Body of pancreas (tissue), 4 donors: Measurements from ENCODE around the gene HTR2A. TPM values are rescaled to one million over a fixed set of nuclear protein-coding genes. Genes with fewer than 3 reads are reported as not detected.
"Not testable (repeated sequence)": the region's sequence is repeated elsewhere in the genome, so short reads cannot be mapped to it uniquely, and the experiment has no call there.

ENCODE experiments used
- ATAC-seq: fragments of 150-250 bp; one replicate; pipeline ENCODE4 v1.9.1; 2016
- DNase-seq, 4 donors: peaks; one replicate each; pipeline ENCODE4 v3.0.0-alpha.2; 2019
- H3K27ac ChIP-seq, 4 donors: fragments of 200-600 bp; sonication (generic); 1 replicate in 3 of 4; 2 replicates in 1 of 4; pipeline versions ENCODE4 v1.5.1 to v1.6.1; 2016 to 2019; ENCODE audit warnings: mild to moderate bottlenecking in 1 of 4, mixed read lengths in 1 of 4, moderate library complexity in 1 of 4
- H3K27me3 ChIP-seq, 2 donors: fragments of 200-600 bp; sonication (generic); one replicate each; pipeline ENCODE4 v1.6.0; 2016; ENCODE audit warnings: mild to moderate bottlenecking in 1 of 2
- H3K36me3 ChIP-seq, 2 donors: fragments of 200-600 bp; sonication (generic); replicated peaks in 1 of 2; 2 replicates each; pipeline ENCODE4 v1.5.1; 2016; ENCODE audit warnings: low read depth in 2 of 2; ENCODE audit not compliant: insufficient read depth in 1 of 2
- H3K4me1 ChIP-seq: fragments of 200-600 bp; sonication (generic); one replicate; pipeline ENCODE4 v1.6.0; 2016
- H3K4me3 ChIP-seq, 2 donors: fragments of 200-600 bp; sonication (generic); 1 replicate in 1 of 2; 2 replicates in 1 of 2; pipeline ENCODE4 v1.5.1; 2016 to 2019
- H3K9me3 ChIP-seq, 3 donors: fragments of 200-600 bp; sonication (generic); 1 replicate in 2 of 3; 2 replicates in 1 of 3; pipeline ENCODE4 v1.5.1; 2016
- POLR2A ChIP-seq, 3 donors: fragments of 450-650 bp; IDR thresholded peaks; one replicate each; pipeline ENCODE4 v1.6.1; 2016; ENCODE audit warnings: antibody characterized with exemption in 3 of 3, mild to moderate bottlenecking in 2 of 3
- WGBS, 2 donors: methylation state at CpG; one replicate each; pipeline ENCODE4 v1.1.5; 2017; 5-methylcytosine and 5-hydroxymethylcytosine counted together
- intact Hi-C: fragments of 100-400 bp; cut with DNase I; formaldehyde crosslinking; loops from one replicate; pipeline ENCODE4 v1.15.1; 2023
- total RNA-seq, 2 donors: library from RNA; depleted of rRNA; stranded (reverse); fragments of >200 nt; gene quantifications; one replicate each; pipeline ENCODE4 v1.1.0, GENCODE V29; 2016
- TF ChIP-seq, protein P1 (sequence below), 7 experiments: fragments of 450-650 bp in 4 of 7; fragments of 200-600 bp in 3 of 7; sonication (generic) in 3 of 7; IDR thresholded peaks; one replicate each; pipeline ENCODE4 v1.5.1; 2016 to 2019; ENCODE audit warnings: antibody characterized with exemption in 7 of 7

Gene HTR2A
- total RNA-seq, 2 donors from 2014 or later, result 0.26 TPM; not detected in 1

DNA sequence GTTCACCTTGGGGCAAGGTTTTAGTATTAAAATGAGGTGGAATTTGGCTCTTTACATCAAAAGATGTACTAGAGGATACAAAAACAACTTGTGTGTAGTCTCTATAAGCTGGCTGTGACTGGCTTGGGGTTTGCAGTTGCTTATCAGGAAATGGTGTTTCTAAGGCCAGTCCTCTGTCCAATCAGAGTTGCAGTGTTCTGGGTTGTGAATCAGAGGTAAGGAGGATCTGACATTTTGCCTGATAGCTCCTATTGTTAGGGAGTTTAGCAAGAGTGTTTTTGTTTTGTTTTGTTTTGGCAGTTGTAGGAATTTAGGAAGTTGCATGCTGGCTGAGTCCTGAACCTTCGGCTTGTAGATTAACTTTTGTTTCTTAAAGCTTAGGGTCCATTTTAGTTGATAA lies 79.8 kb downstream of the HTR2A start:
- H3K4me1 ChIP-seq, result no peaks in the 10 kb centered on the region
- ATAC-seq (no peak), DNase-seq (no peak)
- no peaks in the 10 kb centered on the region for H3K9me3 ChIP-seq
- no peaks in the 10 kb centered on the region for H3K27me3 ChIP-seq
- no peaks in the 10 kb centered on the region for H3K36me3 ChIP-seq
- TF ChIP-seq, protein P1, sequence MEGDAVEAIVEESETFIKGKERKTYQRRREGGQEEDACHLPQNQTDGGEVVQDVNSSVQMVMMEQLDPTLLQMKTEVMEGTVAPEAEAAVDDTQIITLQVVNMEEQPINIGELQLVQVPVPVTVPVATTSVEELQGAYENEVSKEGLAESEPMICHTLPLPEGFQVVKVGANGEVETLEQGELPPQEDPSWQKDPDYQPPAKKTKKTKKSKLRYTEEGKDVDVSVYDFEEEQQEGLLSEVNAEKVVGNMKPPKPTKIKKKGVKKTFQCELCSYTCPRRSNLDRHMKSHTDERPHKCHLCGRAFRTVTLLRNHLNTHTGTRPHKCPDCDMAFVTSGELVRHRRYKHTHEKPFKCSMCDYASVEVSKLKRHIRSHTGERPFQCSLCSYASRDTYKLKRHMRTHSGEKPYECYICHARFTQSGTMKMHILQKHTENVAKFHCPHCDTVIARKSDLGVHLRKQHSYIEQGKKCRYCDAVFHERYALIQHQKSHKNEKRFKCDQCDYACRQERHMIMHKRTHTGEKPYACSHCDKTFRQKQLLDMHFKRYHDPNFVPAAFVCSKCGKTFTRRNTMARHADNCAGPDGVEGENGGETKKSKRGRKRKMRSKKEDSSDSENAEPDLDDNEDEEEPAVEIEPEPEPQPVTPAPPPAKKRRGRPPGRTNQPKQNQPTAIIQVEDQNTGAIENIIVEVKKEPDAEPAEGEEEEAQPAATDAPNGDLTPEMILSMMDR (IDR thresholded peaks at IDR 0.05), result no peak
- TF ChIP-seq POLR2A (IDR thresholded peaks at IDR 0.05), result no peak
- H3K4me3 ChIP-seq, result no peak overlapping the region
- H3K27ac ChIP-seq, result no peak overlapping the region
- WGBS, 2 donors, result 70 to 75% methylated on average over 1 of the region's 1 CpG
- intact Hi-C loops, result no loop called here

DNA sequence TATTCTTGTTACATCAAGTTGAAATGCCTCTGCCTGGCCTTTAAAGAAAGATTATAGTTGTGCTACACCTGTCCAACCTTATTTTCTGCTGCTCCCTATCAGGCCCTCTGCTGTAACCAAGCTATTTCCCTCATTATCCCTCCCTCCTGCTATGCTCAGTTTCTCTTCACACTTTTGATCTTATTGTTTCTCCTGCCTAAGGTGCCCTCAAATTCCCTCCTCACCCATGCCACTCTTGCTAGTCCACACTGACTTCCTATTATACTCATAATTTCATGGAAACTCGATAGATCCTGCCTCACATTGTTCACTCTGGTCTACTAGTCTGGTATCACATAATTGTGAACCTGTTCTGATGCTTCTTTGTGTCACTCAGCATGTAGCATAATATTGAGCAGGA lies 80.5 kb downstream of the HTR2A start:
- no peak for ATAC-seq
- 74 to 75% methylated on average over 1 of the region's 1 CpG for WGBS, 2 donors

DNA sequence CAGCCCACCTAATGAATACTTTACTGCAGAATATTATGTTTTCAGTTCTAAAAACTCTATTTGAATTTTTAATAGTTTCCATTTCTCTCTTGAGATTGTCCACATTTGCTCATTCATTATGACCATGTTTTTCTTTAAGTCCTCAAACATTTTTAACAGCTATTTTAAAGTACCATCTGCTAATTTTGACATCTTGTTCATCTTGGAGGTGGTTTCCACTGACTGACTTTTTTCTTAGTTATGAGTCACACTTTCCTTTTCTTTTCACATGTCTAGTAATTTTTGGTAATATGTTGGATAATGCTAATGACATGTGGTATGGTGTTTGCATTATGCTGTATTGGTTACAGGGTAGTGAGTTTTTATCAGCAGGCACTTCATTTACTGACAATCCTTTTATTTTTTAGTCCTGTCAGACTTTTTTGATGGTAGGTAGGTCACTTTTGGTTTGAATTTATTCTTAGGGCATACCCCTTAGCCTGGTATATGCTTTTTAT lies 84.5 kb downstream of the HTR2A start:
- no peaks in the 10 kb centered on the region for H3K36me3 ChIP-seq
- ATAC-seq (no peak), DNase-seq (no peak)
- TF ChIP-seq POLR2A (IDR thresholded peaks at IDR 0.05), result no peak
- intact Hi-C loops, result no loop called here
- no peaks in the 10 kb centered on the region for H3K27me3 ChIP-seq
- no peaks in the 10 kb centered on the region for H3K4me1 ChIP-seq
- H3K27ac ChIP-seq, result no peak overlapping the region
- no peak overlapping the region for H3K4me3 ChIP-seq
- no peaks in the 10 kb centered on the region for H3K9me3 ChIP-seq

More for the DNA sequence above, 80.5 kb downstream of the HTR2A start:
- H3K9me3 ChIP-seq, result no peaks in the 10 kb centered on the region
- H3K4me1 ChIP-seq, result no peaks in the 10 kb centered on the region
- no peak overlapping the region for H3K27ac ChIP-seq
- intact Hi-C loops, result no loop called here
- no peak overlapping the region for H3K4me3 ChIP-seq
- no peak for DNase-seq
- TF ChIP-seq, protein P1 (IDR thresholded peaks at IDR 0.05), result no peak
- no peak for TF ChIP-seq POLR2A (IDR thresholded peaks at IDR 0.05)
- no peaks in the 10 kb centered on the region for H3K36me3 ChIP-seq
- no peaks in the 10 kb centered on the region for H3K27me3 ChIP-seq

DNA sequence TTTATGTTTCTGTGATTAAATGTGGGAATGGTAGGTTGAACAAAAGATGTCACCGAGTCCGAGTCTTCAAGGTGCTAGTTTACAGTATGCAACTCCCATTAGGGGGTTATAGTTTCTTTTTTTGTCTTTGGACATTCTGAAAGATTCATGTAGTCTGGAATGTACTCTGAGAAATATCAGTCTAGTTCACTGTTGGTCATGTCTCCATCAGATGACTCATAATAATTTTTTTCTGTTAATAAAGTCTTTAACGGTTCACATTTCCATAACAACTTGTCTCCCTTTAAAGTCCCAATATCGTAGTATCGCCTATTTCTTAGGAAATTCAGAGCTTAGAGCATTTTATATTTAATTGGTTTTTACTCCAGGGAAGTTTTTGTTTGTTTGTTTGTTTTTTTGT lies 86.4 kb downstream of the HTR2A start:
- H3K9me3 ChIP-seq, result no peaks in the 10 kb centered on the region
- no peaks in the 10 kb centered on the region for H3K27me3 ChIP-seq
- TF ChIP-seq, protein P1 (IDR thresholded peaks at IDR 0.05), result no peak
- no peak for TF ChIP-seq POLR2A (IDR thresholded peaks at IDR 0.05)
- H3K36me3 ChIP-seq, result no peaks in the 10 kb centered on the region
- 72 to 81% methylated on average over 5 of the region's 5 CpGs for WGBS, 2 donors
- ATAC-seq (no peak), DNase-seq (no peak)
- intact Hi-C loops, result no loop called here
- no peaks in the 10 kb centered on the region for H3K4me1 ChIP-seq
- H3K4me3 ChIP-seq, result no peak overlapping the region
- no peak overlapping the region for H3K27ac ChIP-seq

DNA sequence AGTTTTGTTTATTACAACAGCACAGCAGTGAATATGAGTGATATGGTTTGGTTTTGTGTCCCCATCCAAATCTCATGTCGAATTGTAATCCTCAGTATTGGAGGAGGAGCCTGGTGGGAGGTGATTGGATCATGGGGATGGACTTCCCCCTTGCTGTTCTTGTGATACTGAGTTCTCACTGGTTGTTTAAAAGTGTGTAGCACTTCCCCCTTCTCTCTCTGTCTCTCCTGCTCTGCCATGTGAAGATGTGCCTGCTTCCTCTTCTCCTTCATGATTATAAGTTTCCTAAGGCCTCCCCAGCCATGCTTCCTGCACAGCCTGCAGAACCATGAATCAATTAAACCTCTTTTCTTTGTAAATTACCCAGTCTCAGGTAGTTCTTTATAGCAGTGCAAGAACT lies 91.9 kb downstream of the HTR2A start:
- intact Hi-C loops, H3K9me3 ChIP-seq, H3K4me1 ChIP-seq, H3K36me3 ChIP-seq, H3K27me3 ChIP-seq, H3K4me3 ChIP-seq, ATAC-seq, H3K27ac ChIP-seq, DNase-seq: not testable (repeated sequence)
- WGBS, 2 donors, result 39 to 58% methylated on average over 1 of the region's 1 CpG

DNA sequence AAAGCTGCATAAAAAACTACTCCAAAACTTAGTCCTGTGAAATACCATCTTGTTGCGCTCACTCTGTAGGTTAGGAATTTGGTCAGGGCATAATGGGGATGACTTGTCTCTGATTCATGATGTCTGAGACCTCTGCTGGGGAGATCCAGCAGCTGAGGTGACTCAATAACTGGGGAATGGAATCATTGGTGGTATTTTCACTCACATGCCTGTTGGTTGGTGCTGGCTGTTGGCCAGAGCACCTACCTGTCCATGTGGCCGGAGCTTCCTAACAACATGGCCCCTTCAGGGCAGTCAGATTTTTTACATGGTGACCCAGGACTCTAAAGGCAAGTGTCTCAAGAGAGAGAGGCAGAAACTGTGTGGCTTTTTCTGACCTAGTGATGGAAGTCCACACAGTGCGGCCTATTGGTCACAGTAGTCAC lies 92.5 kb downstream of the HTR2A start:
- TF ChIP-seq, protein P1 (IDR thresholded peaks at IDR 0.05), result no peak
- no peak for TF ChIP-seq POLR2A (IDR thresholded peaks at IDR 0.05)
- H3K4me3 ChIP-seq, result no peak overlapping the region
- intact Hi-C loops, result no loop called here
- H3K9me3 ChIP-seq, result no peaks in the 10 kb centered on the region
- H3K36me3 ChIP-seq, result no peaks in the 10 kb centered on the region
- WGBS, 2 donors, result 89 to 90% methylated on average over 3 of the region's 3 CpGs
- H3K4me1 ChIP-seq, result no peaks in the 10 kb centered on the region
- H3K27ac ChIP-seq, result no peak overlapping the region
- H3K27me3 ChIP-seq, result no peaks in the 10 kb centered on the region
- DNase-seq (no peak), ATAC-seq (no peak)
